Muscle of leg (tissue), 11 donors: Measurements from ENCODE around the gene HTR1A. TPM values are rescaled to one million over a fixed set of nuclear protein-coding genes. Genes with fewer than 3 reads are reported as not detected.

Source experiments
- DNase-seq: peaks from one replicate; pipeline ENCODE4 v3.0.0; 2013
- H3K27ac ChIP-seq: one replicate; pipeline ENCODE4 v1.5.1; 2013; ENCODE audit warnings: mild to moderate bottlenecking, low read length, control low read depth
- H3K27me3 ChIP-seq: one replicate; pipeline ENCODE4 v1.6.1; 2013; ENCODE audit warnings: low read length; ENCODE audit not compliant: control insufficient read depth, insufficient read depth
- H3K36me3 ChIP-seq: one replicate; pipeline ENCODE4 v1.6.1; 2013; ENCODE audit warnings: low read length; ENCODE audit not compliant: control insufficient read depth, insufficient read depth
- H3K4me1 ChIP-seq: one replicate; pipeline ENCODE4 v1.6.1; 2013; ENCODE audit warnings: low read length; ENCODE audit not compliant: control insufficient read depth, insufficient read depth
- H3K4me3 ChIP-seq: one replicate; pipeline ENCODE4 v1.5.1; 2013; ENCODE audit warnings: low read length, control low read depth
- H3K9me3 ChIP-seq: replicated peaks from 2 replicates; pipeline ENCODE4 v1.6.1; 2013; ENCODE audit warnings: low read depth, low read length; ENCODE audit not compliant: control insufficient read depth
- WGBS: methylation state at CpG from one replicate; pipeline ENCODE4 v1.1.5; 2013; ENCODE audit warnings: missing lambda C conversion rate; ENCODE audit not compliant: insufficient coverage; 5-methylcytosine and 5-hydroxymethylcytosine counted together
- polyA plus RNA-seq, 8 donors: library from polyadenylated mRNA; unstranded; fragments of 120-200 nt; gene quantifications; one replicate each; pipeline versions ENCODE4 v1.2.1 to v1.2.3, GENCODE V29; 2013; ENCODE audit warnings: inconsistent platforms in 1 of 8, low replicate concordance in 1 of 8; ENCODE audit not compliant: insufficient read length in 8 of 8, insufficient read depth in 1 of 8
- total RNA-seq: library from RNA; stranded (reverse); fragments of 120-200 nt; gene quantifications from one replicate; pipeline ENCODE4 v1.2.4, GENCODE V29; 2013

Gene HTR1A
- total and polyA plus RNA-seq, 9 donors, result not detected

DNA sequence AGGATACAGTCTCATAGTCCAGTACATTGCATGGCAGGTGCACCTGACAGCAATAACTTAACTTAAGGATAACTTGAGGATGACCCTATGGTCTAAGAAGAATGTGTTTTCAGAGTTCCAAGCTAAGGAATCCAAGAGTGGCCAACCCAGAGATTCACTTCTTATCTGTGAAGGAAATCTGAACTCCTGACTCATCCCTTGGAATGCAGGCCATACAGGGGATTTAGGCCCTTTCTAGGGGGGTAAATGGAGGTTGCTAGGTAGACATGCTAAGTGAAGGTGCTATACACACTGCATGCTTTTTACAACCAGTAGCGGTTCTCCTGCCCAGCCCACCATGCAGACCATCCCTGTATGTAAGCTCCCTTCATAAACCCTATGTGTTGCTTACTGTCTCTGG, 50.4 kb downstream of the HTR1A start:
- DNase-seq, result no peak
- H3K27me3 ChIP-seq, result no peaks in the 10 kb centered on the region
- H3K9me3 ChIP-seq, result peaks cover 4% of the 10 kb centered on the region
- WGBS, result 100% methylated on average over 1 of the region's 1 CpG
- no peaks in the 10 kb centered on the region for H3K36me3 ChIP-seq
- H3K4me3 ChIP-seq, result no peak overlapping the region
- no peak overlapping the region for H3K27ac ChIP-seq
- no peaks in the 10 kb centered on the region for H3K4me1 ChIP-seq

Other genes with a start within 250 kb of the HTR1A start
- gene RNF180, start 203.4 kb upstream of the HTR1A start, total RNA-seq, result 2.3 TPM
- gene RNF180, start 203.4 kb upstream of the HTR1A start, polyA plus RNA-seq, result 1 to 10 TPM in 4 of 8 donors, under 1 TPM in 4; 0.62 to 2.0 (median 1.1) TPM